HG03571 (cell line): Measurements from ENCODE around the gene CCDC174.
"Not testable (repeated sequence)": the region's sequence is repeated elsewhere in the genome, so short reads cannot be mapped to it uniquely, and the experiment has no call there.

Experiments used
- ATAC-seq: cut with Tn5 transposase; IDR thresholded peaks from one replicate; pipeline ENCODE4 v1.9.1; 2021; ENCODE audit not compliant: unreplicated experiment

Gene CCDC174

DNA sequence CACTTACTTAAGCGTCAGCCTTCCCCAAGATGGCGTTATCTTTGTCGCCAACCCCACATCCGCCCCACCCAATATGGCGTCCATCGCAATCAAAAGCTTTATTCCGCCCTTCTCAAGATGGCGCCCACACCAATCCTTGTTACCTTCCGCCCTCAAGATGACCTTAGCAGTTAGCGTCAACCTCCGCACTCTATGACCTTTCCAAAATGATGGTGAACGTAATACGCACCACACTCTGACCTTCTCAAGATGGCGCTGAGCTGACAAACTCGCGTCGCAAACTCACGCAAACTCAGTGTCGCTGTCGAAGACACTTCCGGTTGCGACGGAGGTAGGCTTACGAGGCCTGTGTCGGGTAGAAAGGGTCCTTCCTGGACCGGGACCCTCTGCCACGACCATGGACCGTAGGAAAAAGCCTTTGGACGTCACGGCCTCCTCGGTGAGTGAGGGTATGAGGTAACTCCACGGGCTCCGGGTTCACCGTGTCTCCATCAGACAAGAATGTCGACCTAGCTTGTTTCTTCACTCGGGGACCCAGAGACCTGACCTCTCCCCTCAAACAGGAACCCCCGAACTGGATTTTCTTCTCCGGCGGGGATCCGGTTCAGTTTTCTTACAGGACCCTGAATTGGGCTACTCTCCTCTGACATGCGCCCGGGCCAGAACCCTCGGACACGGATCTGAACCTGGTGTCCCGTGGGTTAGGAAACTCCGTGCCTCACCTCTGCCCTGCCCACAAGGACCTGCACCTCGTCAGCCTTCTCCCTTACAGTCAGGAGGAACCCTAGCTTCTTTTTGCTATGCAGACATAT is at the start of gene CCDC174:
TSS of gene CCDC174 (plus strand) at position 323 of the 812 bp plus-strand sequence. CDS start at position 398, 75 bp downstream.
- ATAC-seq, result peak; percentile 99

DNA sequence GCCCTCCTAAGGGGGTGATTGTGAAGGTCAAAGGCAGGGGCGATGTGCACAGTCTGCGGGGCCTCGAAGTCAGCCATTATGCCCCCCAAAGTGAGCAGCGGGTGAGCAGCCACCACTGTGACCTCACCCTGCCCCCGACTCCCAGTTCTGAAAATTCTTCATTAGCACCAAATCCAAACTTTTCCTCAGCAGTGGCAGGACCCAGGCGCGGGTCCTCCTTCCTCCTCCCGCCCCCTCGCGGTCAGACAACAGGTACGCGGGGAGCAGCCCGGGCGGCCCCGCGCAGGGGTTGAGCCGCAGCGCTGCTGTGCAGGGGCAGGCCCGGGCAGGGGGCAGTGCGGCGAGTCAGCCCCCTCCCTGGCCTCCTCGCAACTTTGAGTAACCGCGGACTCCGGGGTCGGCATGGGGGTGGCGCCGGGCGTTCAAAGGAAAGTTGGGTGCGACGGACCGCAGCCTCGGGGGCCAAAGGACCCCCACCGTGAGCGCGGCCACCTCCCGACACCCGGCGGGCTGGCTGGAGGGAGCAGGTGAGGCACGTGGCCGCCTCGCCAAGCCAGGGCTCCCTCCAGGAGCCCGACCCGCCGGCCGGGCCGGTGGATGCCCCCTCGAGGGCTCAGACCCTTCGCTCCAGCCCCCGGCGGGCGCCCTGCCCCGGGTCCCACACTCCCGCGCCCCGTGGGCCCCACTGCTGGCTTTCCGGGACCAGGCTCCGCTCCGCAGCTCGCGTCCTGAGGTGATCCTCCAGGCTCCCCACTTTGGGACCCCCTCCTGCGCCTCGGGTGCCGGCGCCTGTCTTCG is 49.4 kb upstream of the CCDC174 start:
- ATAC-seq, result no peak

DNA sequence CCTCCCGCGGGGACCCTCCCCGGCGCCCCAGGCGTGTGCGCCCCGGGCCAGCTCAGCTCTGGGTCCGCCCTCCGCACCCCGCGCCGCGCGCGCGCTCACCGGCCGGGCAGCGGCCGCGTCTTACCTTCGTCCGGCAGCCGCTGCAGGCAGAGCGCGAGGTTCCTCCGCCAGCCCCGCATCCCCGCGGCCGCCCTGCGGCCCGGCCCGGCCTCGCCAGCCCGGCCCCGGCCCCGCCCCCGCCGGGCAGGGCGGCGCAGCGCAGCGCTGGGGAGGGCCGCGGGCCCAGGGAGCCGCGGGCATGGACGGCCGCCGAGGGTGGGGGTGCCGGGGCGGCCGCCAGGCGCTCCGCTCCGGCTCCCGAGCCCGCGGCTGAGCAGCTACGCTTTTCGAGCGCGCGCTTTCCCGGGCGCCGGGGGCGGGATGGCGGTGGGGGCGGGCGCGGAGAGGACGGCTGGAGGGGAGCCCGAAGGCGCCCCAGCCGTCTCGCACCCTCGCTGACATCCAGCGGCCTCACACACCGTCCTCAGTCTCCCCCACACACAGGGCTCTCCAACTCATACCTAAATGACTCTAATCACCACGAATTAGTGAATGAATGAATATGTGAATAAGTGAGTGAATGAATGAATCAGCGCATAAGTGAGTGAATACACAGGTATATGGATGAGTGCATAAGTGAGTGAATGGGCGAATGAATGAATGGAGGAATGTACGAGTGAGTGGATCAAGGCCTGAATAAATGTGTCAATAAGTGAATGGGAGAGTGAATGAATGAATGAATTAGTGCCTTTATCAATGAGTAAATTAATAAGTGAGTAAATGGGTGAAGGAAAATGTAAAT is 48.5 kb upstream of the CCDC174 start:
- no peak for ATAC-seq

DNA sequence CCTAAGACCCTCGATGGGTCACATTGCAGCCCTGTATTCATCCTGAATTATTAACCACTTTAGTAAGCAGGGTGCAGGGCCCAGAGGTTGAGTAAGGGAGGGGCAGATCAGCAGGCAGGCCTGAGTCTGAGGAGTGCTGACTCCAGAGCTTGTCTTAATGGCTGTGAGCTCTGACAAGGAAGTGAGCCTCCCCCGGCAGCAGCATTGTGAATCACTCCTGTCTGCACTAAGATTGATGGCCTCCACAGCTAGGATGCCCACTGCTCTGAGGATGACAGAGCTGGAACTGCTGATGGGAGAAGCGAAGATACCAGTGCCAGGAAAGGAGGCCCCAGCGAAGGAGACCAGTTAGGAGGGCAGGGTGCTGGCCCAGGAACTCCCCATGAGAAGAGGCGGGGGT is 46.5 kb upstream of the CCDC174 start:
- ATAC-seq, result no peak

DNA sequence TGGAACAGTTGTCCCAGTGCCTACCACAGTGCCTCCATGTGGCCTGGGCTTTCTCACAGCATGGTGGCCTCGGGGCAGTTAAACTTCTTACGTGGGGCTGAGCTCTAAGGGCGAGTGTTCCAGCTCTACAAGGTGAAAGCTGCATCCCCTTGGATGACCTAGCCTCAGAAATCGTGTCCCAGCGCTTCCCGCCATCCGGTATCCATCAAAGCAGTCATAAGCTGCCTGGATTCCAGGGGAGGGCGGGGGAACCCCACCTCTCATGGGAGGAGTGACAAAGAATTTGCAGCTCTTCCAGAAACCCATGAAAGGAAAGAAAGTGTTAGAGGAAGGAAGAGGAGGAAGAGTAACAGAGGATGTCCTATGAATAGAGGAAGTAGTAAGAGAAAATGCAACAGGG is 45.8 kb upstream of the CCDC174 start:
- ATAC-seq, result no peak

DNA sequence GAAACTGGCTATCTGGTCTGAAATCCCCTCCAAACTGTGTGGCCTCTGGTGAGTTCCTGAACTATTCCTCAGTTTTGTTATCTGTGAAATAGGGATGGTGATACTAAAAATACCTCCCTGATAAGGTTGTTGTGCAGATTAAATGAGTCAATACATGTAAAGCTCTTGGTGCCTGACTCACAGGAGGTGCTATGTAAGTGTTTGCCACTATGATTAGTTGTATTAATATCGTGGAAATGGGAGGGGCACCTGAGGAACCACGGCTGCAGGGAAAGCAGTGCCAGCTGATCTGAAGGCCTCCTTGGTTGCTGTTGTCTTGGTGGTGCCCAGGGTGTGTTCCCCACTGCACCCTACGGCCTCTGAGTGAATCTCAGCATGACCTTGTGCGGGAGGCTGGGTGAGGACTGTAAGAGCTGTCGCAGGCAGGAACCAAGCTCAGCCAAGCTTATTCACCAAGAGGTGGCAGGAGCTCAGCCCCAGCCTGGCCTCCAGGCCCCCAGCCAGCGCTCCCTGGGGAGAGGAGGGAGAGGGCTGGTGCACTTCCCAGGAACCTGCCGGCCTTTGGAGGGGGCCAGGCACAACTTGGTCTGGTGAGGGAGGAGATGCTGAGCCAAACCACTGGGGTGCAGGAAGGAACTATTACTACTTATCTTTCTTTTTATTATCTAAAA is 44.8 kb upstream of the CCDC174 start:
- no peak for ATAC-seq

DNA sequence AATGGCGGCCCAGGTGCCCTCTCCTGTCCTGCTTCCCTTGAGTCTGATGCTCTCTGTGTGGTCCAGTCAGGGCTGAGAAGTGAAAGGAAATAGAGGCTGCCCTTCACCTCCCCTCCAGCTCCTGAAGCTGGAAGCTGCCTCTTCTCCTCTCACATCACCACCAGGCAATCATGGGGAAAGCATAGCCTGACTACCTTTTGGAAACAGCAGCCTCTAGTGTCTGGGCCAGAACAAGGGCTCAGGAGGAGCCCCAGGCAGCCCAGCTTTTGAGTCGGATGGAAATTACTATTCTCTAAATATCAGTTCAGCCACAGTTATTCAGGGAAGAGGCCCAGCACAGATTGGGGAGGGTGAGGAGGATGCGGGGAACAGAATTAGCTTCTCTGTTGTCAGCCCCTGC is 43.3 kb upstream of the CCDC174 start:
- ATAC-seq, result no peak

DNA sequence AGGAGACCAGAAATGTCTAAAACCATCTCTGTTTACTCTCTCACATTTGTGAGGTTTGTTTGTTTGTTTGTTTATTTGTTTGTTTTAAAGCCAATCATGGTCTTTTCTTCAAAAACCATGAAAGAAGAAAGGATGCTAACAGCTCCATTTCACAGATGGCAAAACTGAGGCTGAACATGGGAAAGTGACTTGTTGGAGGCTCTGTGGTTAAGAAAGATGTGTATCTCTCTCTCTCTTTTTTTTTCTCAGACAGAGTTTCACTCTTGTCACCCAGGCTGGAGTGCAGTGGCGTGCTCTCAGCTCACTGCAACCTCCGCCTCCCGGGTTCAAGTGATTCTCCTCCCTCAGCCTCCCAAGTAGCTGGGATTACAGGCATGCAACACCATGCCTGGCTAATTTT is 42.5 kb upstream of the CCDC174 start:
- not testable (repeated sequence) for ATAC-seq

DNA sequence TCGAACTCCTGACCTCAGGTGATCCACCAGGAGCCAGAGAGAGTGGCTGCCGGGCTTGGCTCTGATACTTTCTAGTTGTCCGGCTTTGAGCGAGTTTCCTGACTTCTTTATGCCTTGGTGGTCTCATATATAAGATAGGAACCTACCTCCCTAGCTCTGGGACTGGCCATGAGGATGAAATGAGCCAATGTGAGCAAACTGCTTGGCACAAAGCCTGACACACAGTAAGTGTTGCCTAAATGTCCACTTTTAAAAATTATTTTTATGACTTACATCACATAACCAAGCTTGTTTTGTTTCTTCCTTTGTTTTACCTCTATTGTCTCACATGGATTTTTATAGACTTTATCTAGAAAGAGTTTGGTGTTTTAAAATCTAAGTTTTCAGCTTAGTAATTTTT is 42.1 kb upstream of the CCDC174 start:
- no peak for ATAC-seq

DNA sequence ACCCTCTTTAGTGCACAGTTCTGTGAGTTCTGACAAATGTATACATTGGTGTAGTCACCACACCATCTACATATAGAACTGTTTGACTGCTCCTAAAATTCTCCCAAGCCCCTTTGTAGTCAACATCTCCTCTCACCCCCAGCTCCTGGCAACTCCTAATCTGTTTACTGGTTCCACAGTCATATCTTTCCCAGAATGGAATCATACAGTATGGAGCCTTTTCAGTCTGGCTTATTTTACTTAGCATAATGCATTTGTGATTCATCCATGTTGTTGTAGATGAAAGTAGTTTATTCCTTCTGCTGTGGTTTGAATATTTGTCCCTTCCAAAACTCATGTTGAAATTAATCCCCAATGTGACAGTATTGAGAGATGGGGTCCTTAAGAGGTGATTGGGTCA is 41.6 kb upstream of the CCDC174 start:
- ATAC-seq, result no peak

DNA sequence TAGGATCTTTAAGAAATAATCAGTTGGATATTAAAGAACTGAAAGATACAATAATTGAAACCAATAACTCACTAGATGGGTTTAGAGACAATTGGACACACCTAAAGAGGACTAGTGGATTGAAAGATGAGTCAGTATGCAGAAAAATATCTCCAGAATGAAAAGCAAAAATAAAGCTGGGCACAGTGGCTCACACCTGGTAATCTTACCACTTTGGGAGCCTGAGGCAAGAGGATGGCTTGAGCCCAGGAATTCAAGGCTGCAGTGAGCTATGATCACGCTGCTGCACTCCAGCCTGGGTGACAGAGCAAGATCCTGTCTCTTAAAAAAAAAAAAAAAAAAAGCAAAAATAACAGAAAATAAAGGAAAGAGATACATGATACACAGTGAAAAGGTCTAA is 37.4 kb upstream of the CCDC174 start:
- no peak for ATAC-seq

DNA sequence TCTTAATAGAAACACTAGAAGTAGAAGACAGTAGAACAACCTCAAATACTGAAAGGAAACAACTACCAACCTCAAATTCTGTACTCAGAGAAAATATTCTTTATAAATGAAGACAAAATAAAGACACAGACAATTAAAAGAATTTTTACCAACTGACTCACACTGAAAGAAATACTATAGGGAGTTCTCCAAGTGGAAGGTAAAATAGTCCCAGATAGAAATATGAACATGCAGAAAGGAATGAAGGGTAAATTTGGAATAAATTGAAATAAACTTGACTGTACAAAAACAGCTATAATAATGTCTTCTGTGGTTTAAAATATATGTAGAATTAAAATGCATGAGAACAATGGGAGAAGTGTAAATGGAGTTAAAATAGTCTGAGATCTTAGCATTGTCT is 36.7 kb upstream of the CCDC174 start:
- no peak for ATAC-seq

DNA sequence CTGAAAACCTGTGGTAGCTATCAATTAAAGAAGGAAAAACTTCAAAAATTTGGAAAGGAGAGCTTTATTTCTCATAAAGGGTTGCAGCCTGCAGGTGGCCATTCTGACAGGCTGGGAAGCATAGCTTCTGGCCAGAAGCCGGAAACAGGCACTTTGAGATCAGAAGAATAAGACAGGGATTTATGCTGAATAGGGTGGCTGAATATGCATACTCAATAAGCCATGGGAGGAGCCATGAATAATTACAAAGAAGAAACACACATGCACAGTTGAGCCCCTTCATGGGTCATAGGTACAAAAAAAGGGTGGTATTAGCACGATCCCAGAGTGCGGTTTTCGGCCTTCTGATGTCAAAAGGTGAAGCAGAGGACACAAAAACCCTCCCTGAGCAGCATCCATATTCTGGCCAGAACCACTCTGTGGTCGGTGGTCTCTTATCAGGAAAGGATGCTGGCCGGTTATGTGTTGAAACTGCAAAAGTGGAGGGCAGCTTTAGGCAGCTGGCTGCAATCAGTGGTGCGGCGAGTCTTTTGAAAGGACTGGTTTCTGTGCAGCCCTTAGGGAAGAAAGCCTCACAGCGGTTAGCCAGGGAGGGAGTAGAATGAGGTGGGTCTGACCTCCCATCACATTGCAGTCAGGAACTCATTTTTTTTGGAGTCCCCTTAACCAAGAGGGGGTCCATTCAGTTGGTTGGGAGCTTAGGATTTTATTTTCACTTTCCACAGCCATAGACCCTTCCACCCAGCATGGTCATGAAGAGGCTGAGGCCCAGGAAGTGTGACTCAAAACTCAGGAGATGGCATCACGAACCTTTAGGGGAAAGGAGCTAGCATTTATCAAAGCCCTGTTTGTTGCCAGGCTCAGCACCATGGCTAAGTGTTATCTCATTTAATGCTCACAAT is 34.7 kb upstream of the CCDC174 start:
- no peak for ATAC-seq

DNA sequence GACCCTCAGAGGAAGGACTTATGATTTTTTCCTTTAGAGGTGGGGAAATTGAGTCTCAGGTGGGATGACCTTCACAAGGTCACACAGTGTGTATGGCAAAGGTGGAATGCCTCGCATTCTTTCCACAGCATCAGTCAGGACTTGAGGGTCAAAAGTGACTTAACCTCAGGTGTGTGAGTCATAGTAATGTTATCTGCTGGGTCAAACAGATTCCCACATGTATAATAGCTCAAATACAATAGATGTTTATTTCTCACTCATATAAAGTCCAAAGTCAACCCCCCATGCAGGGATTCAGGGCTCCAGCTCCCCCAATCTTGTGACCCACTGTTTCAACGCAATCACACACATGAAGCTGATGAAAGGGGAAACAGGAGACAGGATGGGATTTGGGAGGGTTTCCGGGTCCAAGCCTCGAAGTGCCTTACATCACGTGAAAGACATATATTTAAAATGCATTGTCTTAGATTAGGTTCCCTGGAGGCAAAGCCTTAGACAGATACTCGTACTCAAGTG is 34.0 kb upstream of the CCDC174 start:
- ATAC-seq, result no peak

DNA sequence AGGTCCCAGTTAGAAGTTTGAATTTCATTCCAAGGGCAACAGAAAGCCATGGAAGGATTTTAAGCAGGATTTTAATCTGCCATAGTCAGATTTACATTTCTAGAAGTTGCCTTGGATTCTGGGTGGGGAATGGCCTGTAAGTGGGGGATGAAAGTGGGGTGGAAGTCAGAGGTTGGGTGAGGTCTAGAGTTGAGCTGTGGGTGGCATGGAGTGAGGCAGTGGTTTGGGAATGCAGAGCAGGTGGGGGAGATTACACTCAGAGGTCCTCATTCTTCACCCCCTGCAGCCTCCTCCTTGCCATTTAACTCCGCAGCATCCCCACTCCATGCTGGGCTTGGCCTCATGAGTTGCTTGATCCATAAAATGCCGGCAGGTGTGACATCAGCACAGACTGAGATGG is 32.0 kb upstream of the CCDC174 start:
- no peak for ATAC-seq

DNA sequence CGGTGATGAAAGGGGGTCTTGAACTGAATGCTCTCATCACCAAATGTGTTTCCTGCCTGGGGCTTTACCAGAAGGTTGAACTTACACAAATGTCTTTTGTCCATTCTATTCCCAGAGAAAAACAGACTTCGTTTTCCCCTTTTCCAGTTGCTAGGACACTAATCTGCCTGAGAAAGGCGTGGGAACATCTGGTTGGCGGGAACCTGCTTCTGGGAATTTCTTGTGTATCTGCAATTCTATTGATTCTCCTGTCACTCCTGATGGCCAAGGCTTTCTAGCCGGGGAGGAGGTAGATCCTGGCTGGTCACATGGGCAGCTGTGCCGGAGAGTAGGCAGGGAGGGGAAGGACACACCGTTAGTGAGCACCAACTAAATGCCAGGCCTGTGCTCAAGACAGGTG is 31.1 kb upstream of the CCDC174 start:
- ATAC-seq, result no peak

DNA sequence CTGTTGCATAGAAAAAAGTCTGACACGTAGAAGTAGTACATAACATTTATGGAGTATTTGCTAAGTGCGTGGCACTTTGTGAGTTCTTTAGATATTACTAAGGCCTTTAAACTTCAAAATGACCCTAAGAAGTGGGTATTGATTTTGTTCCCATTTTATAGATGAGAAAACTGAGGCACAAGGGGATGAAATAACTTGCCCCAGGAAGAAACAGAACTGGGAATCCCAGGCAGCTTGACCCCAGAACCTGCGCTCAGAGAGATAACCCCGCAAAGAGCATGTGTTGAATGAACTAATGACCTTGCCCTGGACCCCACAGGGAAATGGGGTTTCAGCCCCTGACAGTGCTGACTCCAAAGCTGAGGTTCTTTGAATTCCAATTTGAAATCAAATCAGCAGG is 30.5 kb upstream of the CCDC174 start:
- ATAC-seq, result no peak

DNA sequence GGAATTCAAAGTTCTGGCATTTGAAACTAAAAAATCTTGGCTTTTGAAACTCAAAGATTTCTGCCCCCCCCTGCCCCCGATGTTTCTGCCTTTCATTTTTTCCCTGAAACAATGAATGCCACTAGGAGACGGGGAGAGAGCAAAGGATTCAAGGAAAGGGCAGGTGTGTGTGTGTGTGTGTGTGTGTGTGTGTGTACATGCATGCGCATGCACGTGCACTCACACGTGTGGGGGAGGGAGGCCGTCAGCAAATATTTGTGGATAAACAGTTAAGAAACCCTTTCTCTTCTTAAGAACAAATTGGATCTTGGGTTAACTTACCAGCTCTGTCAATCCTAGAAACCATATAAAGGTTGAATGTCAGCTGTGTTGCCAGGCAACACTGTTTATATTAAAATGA is 29.2 kb upstream of the CCDC174 start:
- no peak for ATAC-seq

DNA sequence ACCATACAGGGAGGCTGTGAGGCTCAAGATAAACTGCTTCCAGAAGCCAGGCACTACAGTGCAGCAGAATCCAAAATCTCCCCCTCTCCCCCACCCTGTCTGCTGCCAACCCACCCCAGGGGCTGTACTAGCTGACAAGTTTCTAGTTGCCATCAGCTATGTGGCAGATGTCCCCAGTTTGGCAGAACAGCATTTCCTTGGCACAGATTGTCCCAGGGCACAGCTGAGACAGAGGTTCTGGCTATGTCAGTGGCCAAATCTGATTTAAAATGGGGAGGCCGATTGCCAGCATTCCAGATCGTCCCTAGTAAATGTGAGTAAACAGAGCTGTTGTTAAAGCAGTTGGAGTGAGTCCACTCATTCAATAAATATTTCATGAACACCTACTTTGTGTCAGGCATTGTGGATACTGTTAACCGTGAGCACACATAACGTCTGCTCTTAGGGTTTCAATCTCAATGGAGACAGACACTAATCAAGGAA is 28.0 kb upstream of the CCDC174 start:
- no peak for ATAC-seq

DNA sequence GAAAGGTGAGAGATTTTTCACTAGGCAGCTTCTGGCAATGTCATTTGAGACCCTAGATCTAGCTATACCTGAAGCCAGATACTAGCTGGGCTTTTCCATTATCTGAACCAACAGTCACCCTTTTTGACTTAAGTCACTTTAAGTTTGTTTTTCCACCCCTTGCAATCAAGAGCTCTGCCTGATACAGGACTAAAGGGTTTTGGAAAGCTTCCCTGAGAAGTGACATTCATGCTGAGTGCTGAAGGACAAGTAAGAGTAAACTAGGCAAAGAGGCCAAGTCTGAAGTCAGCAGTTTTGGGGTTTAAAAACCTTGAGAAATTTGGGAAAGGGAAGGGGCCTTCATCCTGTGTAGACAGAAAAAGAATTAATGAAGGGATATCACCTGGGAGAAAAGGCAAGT is 27.1 kb upstream of the CCDC174 start:
- no peak for ATAC-seq
